Keratinocyte (primary cell): Measurements from ENCODE around the gene SYNJ2. TPM values are rescaled to one million over a fixed set of nuclear protein-coding genes. Genes with fewer than 3 reads are reported as not detected.

Experiments
- DNase-seq: peaks from one replicate; pipeline ENCODE4 v3.0.0-alpha.2; 2011; ENCODE audit warnings: low read depth, missing footprints, low spot score
- FAIRE-seq: peaks from 2 replicates; lab custom pipeline; 2011; peaks lifted over from hg19 to GRCh38; lab: Jason Lieb, UNC
- H2AFZ ChIP-seq: 2 replicates; pipeline ENCODE4 v1.6.0; 2012; ENCODE audit warnings: low read length, control low read depth, inconsistent platforms; ENCODE audit not compliant: control insufficient read depth
- H3K27ac ChIP-seq: 2 replicates; pipeline ENCODE4 v1.5.1; 2011; ENCODE audit warnings: low read length; ENCODE audit not compliant: control insufficient read depth, insufficient read depth
- H3K27me3 ChIP-seq: 3 replicates; pipeline ENCODE4 v1.6.0; 2011; ENCODE audit warnings: low read length; ENCODE audit not compliant: control insufficient read depth, insufficient read depth; ENCODE audit errors: extremely low read depth
- H3K36me3 ChIP-seq, 2 experiments: 2 replicates in 1 of 2; 3 replicates in 1 of 2; pipeline ENCODE4 v1.5.1; 2011; ENCODE audit warnings: low read length in 2 of 2, mild to moderate bottlenecking in 1 of 2; ENCODE audit not compliant: control insufficient read depth in 2 of 2, insufficient read depth in 2 of 2; ENCODE audit errors: extremely low read depth in 1 of 2
- H3K4me1 ChIP-seq: 3 replicates; pipeline ENCODE4 v1.5.1; 2011; ENCODE audit warnings: low read length; ENCODE audit not compliant: control insufficient read depth, insufficient read depth; ENCODE audit errors: extremely low read depth
- H3K4me2 ChIP-seq: 3 replicates; pipeline ENCODE4 v1.6.0; 2011; ENCODE audit warnings: low read depth, low read length; ENCODE audit not compliant: control insufficient read depth, insufficient read depth; ENCODE audit errors: extremely low read depth
- H3K4me3 ChIP-seq, 3 experiments: fragments of 200-600 bp in 1 of 3; sonication (generic) in 1 of 3; 2 replicates in 2 of 3; 3 replicates in 1 of 3; pipeline ENCODE4 v1.5.1; 2011 to 2016; ENCODE audit warnings: low read length in 3 of 3, mild to moderate bottlenecking in 3 of 3, control low read depth in 2 of 3, inconsistent platforms in 1 of 3, low read depth in 1 of 3, mixed read lengths in 1 of 3, mixed run types in 1 of 3, moderate library complexity in 1 of 3; ENCODE audit not compliant: control insufficient read depth in 2 of 3, insufficient read depth in 2 of 3; ENCODE audit errors: extremely low read depth in 1 of 3
- H3K79me2 ChIP-seq: 2 replicates; pipeline ENCODE4 v1.6.0; 2012; ENCODE audit warnings: low read length; ENCODE audit not compliant: control insufficient read depth, insufficient read depth
- H3K9ac ChIP-seq: 3 replicates; pipeline ENCODE4 v1.6.0; 2011; ENCODE audit warnings: low read length; ENCODE audit not compliant: control insufficient read depth, insufficient read depth; ENCODE audit errors: extremely low read depth
- H3K9me1 ChIP-seq: 3 replicates; pipeline ENCODE4 v1.6.0; 2011; ENCODE audit warnings: low read length; ENCODE audit not compliant: control insufficient read depth, insufficient read depth; ENCODE audit errors: extremely low read depth
- H3K9me3 ChIP-seq: 2 replicates; pipeline ENCODE4 v1.5.1; 2012; ENCODE audit warnings: low read depth, low read length; ENCODE audit not compliant: control insufficient read depth
- H4K20me1 ChIP-seq: 3 replicates; pipeline ENCODE4 v1.6.0; 2011; ENCODE audit warnings: low read length; ENCODE audit not compliant: control insufficient read depth, insufficient read depth; ENCODE audit errors: extremely low read depth
- CTCF ChIP-seq, 3 experiments: IDR thresholded peaks in 1 of 3; conservative IDR thresholded peaks in 1 of 3; optimal IDR thresholded peaks in 1 of 3; 2 replicates in 2 of 3; 3 replicates in 1 of 3; pipeline versions ENCODE3 to v1.5.1; 2011; ENCODE audit warnings: low read length in 3 of 3, mild to moderate bottlenecking in 3 of 3, moderate library complexity in 2 of 3, control low read depth in 1 of 3, inconsistent platforms in 1 of 3; ENCODE audit not compliant: insufficient read depth in 2 of 3; ENCODE audit errors: extremely low read depth in 1 of 3
- EZH2 ChIP-seq: IDR thresholded peaks from one replicate; pipeline ENCODE4 v1.6.1; 2012; ENCODE audit warnings: inconsistent platforms, mild to moderate bottlenecking, low read length, moderate library complexity
- dilution Hi-C: fragments of 300-500 bp; cut with MboI; formaldehyde crosslinking; loops from one replicate; pipeline ENCODE4 v1.7.0; 2020; ENCODE audit warnings: low sequenced_read_pairs; ENCODE audit not compliant: extremely low pct_ligation_motif_present
- polyA plus RNA-seq, 5 experiments: library from polyadenylated mRNA; depleted of rRNA in 3 of 5; stranded (reverse) in 3 of 5; stranded (forward) in 1 of 5; unstranded in 1 of 5; fragments of >200 nt; gene quantifications; 1 replicate in 1 of 5; 2 replicates in 3 of 5; 3 replicates in 1 of 5; pipeline versions ENCODE4 v1.2.1 to v1.2.3, GENCODE V29; 2011 to 2012; ENCODE audit warnings: missing spikeins in 2 of 5, low read depth in 1 of 5, low replicate concordance in 1 of 5

Gene SYNJ2
- polyA plus RNA-seq, 1 donor (not counting 4 experiments of a cell fraction or from before 2014, with no cell fraction given) = 8.6 TPM

GRCh38 chr6:158008864-158009113, 27.1 kb downstream of the SYNJ2 start:
- no peak overlapping the region for H3K27ac ChIP-seq
- H2AFZ ChIP-seq = no peak overlapping the region
- peaks cover under 1% of the 10 kb centered on the region for H3K9me1 ChIP-seq
- no peak for TF ChIP-seq CTCF (optimal IDR thresholded peaks at IDR 0.05 in 1 of 3, IDR thresholded peaks at IDR 0.05 in 1 of 3, conservative IDR thresholded peaks at IDR 0.05 in 1 of 3; ENCODE audit: extremely low read depth in 1 of 3, insufficient read depth in 2 of 3, low read length in 3 of 3)
- TF ChIP-seq EZH2 = no peak
- FAIRE-seq (no peak), DNase-seq (no peak)
- H3K4me3 ChIP-seq = no peak overlapping the region
- H3K9me3 ChIP-seq = no peaks in the 10 kb centered on the region
- H3K9ac ChIP-seq = no peak overlapping the region
- peaks cover 31% of the 10 kb centered on the region for H3K79me2 ChIP-seq
- H3K4me1 ChIP-seq = peaks cover 14% of the 10 kb centered on the region
- H3K27me3 ChIP-seq = no peaks in the 10 kb centered on the region
- no peak overlapping the region for H3K4me2 ChIP-seq
- H3K36me3 ChIP-seq = no peaks in the 10 kb centered on the region
- dilution Hi-C loops = no loop called here
- no peaks in the 10 kb centered on the region for H4K20me1 ChIP-seq

GRCh38 chr6:158009114-158009891, 27.6 kb downstream of the SYNJ2 start:
- Histone ChIP-seq H3K4me1 (peaks cover 10% of the 10 kb centered on the region), H3K27ac (no peak overlapping the region), H3K9ac (no peak overlapping the region), H2AFZ (no peak overlapping the region), H3K9me3 (no peaks in the 10 kb centered on the region), H3K9me1 (no peaks in the 10 kb centered on the region), H3K4me2 (no peak overlapping the region), H4K20me1 (no peaks in the 10 kb centered on the region), H3K4me3 (no peak overlapping the region), H3K36me3 (no peaks in the 10 kb centered on the region), H3K79me2 (peaks cover 26% of the 10 kb centered on the region), H3K27me3 (no peaks in the 10 kb centered on the region)
- DNase-seq (no peak), FAIRE-seq (no peak)
- TF ChIP-seq CTCF (optimal IDR thresholded peaks at IDR 0.05 in 1 of 3, IDR thresholded peaks at IDR 0.05 in 1 of 3, conservative IDR thresholded peaks at IDR 0.05 in 1 of 3; ENCODE audit: extremely low read depth in 1 of 3, insufficient read depth in 2 of 3, low read length in 3 of 3) (no peak), EZH2 (no peak)
- dilution Hi-C loops = no loop called here
